Esophagus (tissue), 2 donors: ENCODE data around the gene SLC25A41. TPM values are rescaled to one million over a fixed set of nuclear protein-coding genes. Genes with fewer than 3 reads are reported as not detected.

Source experiments
- H3K27ac ChIP-seq, 2 donors: one replicate each; pipeline ENCODE4 v1.5.1; 2013; ENCODE audit warnings: low read depth in 2 of 2, mild to moderate bottlenecking in 2 of 2, inconsistent platforms in 1 of 2, low read length in 1 of 2, moderate library complexity in 1 of 2
- H3K27me3 ChIP-seq, 2 donors: one replicate each; pipeline ENCODE4 v1.6.1; 2013; ENCODE audit warnings: low read length in 2 of 2, control low read depth in 1 of 2, mild to moderate bottlenecking in 1 of 2; ENCODE audit not compliant: insufficient read depth in 2 of 2, control insufficient read depth in 1 of 2
- H3K36me3 ChIP-seq, 2 donors: one replicate each; pipeline ENCODE4 v1.6.1; 2013; ENCODE audit warnings: low read length in 1 of 2; ENCODE audit not compliant: control insufficient read depth in 2 of 2, insufficient read depth in 2 of 2
- H3K4me1 ChIP-seq, 2 donors: one replicate each; pipeline ENCODE4 v1.6.1; 2013; ENCODE audit warnings: low read length in 1 of 2; ENCODE audit not compliant: control insufficient read depth in 2 of 2, insufficient read depth in 2 of 2
- H3K4me3 ChIP-seq, 2 donors: one replicate each; pipeline ENCODE4 v1.5.1; 2013; ENCODE audit warnings: low read length in 2 of 2, mild to moderate bottlenecking in 2 of 2, low read depth in 1 of 2, moderate library complexity in 1 of 2
- H3K9me3 ChIP-seq, 2 donors: one replicate each; pipeline ENCODE4 v1.6.1; 2013; ENCODE audit warnings: mild to moderate bottlenecking in 2 of 2, low read depth in 1 of 2, low read length in 1 of 2, moderate library complexity in 1 of 2; ENCODE audit not compliant: control insufficient read depth in 2 of 2, insufficient read depth in 1 of 2
- WGBS, 2 donors: extraction: QIAGEN DNeasy Blood & Tissue Kit; methylation state at CpG; one replicate each; pipeline ENCODE4 v1.1.7; 2013; 5-methylcytosine and 5-hydroxymethylcytosine counted together
- polyA plus RNA-seq, 2 donors: library from polyadenylated mRNA; stranded (reverse); fragments of 200-250 nt; gene quantifications; one replicate each; pipeline ENCODE4 v1.2.3, GENCODE V29; 2013
- donor health status: healthy with polysubstance abuse.
- donor health status: Bipolar disorder and iron deficiency.

The SLC25A41 gene
- polyA plus RNA-seq, 2 donors, result 0.36 to 1.4 TPM

DNA sequence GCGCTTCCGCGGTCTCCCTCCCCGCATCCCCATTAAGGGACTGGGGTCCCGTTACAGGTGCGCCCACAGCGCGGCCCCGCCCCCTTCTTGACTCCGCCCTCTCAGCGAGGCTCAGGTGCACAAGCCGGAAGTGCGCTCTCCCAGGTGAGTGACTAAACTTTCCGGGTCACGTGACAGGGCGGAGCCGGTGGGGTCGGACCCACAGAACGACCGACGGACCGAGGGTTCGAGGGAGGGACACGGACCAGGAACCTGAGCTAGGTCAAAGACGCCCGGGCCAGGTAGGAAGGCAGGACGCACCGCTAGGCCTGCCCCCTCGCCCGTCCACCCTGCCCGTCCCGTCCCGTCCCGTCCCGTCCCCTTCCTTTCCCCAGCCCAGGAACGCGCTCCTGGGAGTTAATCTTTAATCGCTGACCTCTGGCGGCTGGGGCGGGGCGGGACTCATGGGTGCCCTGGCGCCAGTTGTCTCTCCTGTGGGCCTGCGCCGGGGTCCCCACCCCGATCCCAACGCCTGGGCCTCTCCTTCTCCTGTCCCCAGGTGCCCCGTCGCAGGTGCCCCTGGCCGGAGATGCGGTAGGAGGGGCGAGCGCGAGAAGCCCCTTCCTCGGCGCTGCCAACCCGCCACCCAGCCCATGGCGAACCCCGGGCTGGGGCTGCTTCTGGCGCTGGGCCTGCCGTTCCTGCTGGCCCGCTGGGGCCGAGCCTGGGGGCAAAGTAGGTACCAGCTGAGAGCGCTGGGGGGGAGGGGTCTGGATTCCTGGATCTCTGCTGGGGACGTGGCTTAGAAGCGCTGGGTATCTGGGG, 30.7 kb upstream of the SLC25A41 start, which contains the start of gene CRB3:
CRB3 (plus strand) TSS at position 202 of the 804 bp plus-strand sequence; CDS start at position 633, 431 bp downstream.
- no peaks in the 10 kb centered on the region for H3K27me3 ChIP-seq
- no peaks in the 10 kb centered on the region for H3K9me3 ChIP-seq
- H3K4me3 ChIP-seq, result peak within 1 kb of the TSS; percentile 81 to 94
- peak within 1 kb of the TSS; percentile 44 to 92 for H3K27ac ChIP-seq
- H3K4me1 ChIP-seq, result peaks cover 2 to 9% of the 10 kb centered on the region in 2 donors
- 5 to 7% methylated on average over 64 to 65 of the region's 65 CpGs for WGBS, 2 donors
- H3K36me3 ChIP-seq, result peaks cover 0 to 20% of the 10 kb centered on the region in 2 donors

DNA sequence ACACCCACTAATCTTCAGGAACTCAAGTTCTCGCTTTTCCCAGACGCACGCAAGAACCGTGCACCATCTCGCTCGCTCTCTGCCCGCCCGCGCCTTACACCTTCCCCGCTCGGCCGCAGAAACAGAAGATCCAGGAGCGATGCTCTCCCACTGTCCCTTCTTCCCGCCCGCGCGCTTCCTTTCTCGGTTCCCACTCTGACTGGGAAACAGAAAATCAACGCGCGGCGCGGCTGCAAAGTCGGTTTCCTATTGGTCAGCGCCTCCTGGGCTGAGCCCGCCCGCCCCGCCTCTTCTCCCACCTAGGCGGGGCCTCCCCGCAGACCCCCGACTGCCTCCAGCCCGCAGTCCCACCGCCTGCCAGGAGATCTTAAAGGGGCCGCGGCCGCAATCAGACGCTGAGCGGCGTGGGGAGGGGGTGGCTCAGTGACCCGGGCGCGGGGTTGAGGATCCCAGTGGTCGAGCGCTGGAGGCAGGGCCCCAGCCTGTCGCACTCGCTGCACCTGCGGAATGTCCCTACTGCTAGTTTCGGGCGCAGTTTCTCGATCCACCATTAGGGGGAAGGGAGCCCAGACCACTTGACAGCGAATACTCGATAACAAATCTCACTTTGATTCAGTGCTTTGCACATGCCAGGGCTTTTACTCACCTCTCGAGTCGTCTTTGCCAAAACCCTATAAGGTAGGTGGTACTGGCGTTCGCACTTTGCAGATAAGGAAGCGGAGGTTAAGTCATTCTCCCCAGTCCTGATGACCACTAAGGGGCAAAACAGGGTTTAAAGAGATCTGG, 26.7 kb upstream of the SLC25A41 start:
- Histone ChIP-seq H3K4me1 (peaks cover 6 to 10% of the 10 kb centered on the region in 2 donors), H3K9me3 (peaks cover 0 to 3% of the 10 kb centered on the region in 2 donors), H3K36me3 (peaks cover 0 to 5% of the 10 kb centered on the region in 2 donors), H3K27me3 (no peaks in the 10 kb centered on the region), H3K4me3 (peak overlapping the region; percentile 66 to 82), H3K27ac (peak overlapping the region; percentile 88 to 98)
- 1% methylated on average over 57 of the region's 57 CpGs for WGBS, 2 donors

DNA sequence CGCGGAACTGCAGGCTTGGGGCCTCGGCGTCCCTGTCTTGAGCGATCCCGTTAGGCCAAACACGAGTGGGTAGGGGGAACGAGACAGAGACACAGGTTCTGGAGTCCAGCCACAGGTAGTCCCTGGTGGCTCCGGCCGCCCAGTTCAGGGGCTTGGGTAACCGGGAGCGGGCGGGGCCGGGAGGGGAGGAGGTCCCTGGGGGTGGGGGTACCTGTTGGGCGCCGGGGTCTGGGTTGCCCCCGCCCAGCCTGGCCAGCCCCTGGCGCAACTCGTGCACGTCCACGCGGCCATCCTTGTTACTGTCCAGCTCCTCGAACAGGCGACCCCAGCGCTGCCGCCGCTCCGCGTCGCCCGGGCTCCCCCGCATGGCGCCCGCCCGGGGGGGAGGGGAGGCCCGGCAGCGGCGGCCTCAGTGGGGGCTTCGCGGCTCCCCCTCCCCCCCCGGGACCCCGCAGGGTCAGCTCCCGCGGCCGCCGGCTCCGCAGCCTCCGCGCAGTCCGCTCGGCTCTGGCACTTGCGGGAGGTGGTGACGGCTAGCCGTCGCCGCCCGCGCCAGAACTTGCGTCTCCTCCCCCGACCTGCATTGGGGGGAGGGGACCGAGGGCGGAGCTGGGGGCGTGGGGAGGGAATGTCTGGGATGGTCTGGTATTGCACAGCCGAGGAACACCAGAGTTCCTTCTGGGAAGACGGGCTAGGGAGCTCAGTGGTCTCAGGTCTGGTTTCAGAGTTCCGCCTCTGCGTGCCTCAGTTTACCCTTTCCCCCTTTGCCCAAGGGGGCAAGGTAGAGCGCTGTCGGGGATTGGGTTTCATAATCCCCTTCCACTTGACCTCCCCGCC, 25.9 kb upstream of the SLC25A41 start, which contains the start of gene SLC25A23:
SLC25A23 (minus strand) TSS at position 531 of the 837 bp plus-strand sequence; CDS start at position 367, 164 bp downstream.
- no peaks in the 10 kb centered on the region for H3K27me3 ChIP-seq
- H3K9me3 ChIP-seq, result peaks cover 0 to 4% of the 10 kb centered on the region in 2 donors
- H3K4me1 ChIP-seq, result peaks cover 6 to 8% of the 10 kb centered on the region in 2 donors
- H3K36me3 ChIP-seq, result peaks cover 3 to 8% of the 10 kb centered on the region in 2 donors
- 2 to 5% methylated on average over 43 to 70 of the region's 70 CpGs for WGBS, 2 donors
- peak within 1 kb of the TSS; percentile 66 to 82 for H3K4me3 ChIP-seq
- H3K27ac ChIP-seq, result peak within 1 kb of the TSS; percentile 88 to 98

DNA sequence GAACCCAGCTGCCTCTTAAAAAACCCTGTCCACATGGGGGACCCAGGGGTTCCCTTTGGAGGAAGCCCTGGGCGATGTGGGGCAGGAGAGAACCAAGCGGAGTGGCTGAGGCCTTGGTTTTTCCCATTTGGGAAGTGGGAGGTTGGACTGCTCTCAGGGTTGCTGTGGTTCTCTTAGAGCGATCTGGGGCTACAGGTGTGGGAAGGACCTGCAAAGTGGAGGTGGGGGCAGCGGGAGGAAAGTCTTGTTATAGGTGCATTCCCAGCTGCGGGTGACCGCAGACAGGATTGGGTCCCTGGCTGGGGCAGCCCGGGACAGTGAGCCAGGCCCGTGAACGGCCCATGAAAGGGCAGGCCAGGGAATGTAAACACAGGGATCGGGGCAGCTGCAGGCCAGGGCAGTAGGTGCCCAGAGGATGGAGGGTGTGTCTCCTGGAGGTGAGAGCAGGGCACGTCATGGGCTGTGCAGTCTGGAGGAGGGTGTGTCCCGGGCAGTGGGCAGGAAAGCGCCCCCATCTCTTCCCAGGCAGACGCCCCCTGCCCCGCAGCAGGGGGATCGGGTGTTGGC, 25.2 kb upstream of the SLC25A41 start:
- Histone ChIP-seq H3K4me1 (peaks cover 4 to 6% of the 10 kb centered on the region in 2 donors), H3K9me3 (peaks cover 2 to 11% of the 10 kb centered on the region in 2 donors), H3K4me3 (peak overlapping the region; percentile 66 to 82), H3K27ac (peak overlapping the region; percentile 88 to 98), H3K27me3 (no peaks in the 10 kb centered on the region), H3K36me3 (peaks cover 9 to 15% of the 10 kb centered on the region in 2 donors)
- WGBS, 2 donors, result 33 to 37% methylated on average over 16 of the region's 16 CpGs

DNA sequence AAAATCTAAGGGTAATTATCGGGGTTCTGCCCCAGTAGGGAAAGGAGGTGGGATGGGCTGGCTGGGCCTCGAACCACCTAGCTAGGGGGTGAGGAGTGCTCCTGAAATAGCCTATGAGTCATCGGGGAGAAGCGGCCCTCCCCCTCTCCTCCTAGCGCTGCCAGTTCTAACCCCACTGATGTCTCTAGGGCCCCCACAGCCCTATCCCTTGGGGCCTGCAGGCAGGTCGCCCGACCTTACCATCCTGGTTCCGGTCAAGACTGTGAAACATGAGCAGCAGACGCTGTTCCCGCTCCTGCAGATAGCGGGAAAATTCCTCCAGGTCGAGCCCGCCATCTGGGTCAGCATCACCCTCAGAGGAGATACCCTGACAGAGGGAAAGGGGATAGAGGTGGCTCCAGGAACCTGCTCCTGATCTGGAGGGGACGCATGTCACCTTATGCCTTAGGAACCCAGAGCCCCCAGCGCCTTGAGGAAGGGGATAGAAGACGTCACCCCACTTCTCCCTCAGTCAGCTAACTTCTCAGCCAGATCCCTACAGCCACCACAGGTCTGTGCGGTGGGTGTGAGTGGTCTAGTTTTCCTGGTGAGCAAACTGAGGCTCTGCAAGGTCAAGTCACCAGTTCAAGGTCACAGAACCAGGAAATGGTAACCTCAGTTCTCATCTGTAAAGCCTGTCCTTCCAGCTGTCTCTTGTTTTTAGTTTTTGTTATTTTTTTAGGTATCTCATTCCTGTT, 24.6 kb upstream of the SLC25A41 start:
- peak overlapping the region; percentile 66 to 82 for H3K4me3 ChIP-seq
- no peaks in the 10 kb centered on the region for H3K27me3 ChIP-seq

DNA sequence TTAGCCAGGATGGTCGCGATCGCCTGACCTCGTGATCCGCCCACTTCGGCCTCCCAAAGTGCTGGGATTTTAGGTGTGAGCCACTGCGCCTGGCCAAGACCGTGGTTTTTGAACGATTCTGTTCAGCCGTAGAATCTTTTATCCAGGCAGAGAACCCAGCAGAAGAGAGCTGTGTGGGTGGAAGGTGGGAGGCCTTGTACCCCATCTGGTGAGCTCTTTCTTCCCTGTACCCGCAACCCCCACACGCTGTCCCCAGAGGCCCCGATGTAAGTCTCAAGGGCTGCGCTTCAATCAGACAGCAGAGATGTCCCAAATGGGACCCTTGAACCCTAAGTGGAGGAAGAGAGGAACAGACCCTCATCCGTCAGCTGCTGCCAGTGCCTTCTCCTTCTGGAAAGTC, 22.4 kb upstream of the SLC25A41 start:
- Histone ChIP-seq H3K9me3 (peaks cover 2 to 12% of the 10 kb centered on the region in 2 donors), H3K27me3 (no peaks in the 10 kb centered on the region), H3K36me3 (peaks cover 17 to 22% of the 10 kb centered on the region in 2 donors), H3K4me1 (peaks cover 4% of the 10 kb centered on the region in 2 donors), H3K4me3 (no peak overlapping the region), H3K27ac (no peak overlapping the region)
- 92 to 95% methylated on average over 15 of the region's 15 CpGs for WGBS, 2 donors

More for the DNA sequence above, 24.6 kb upstream of the SLC25A41 start:
- Histone ChIP-seq H3K27ac (peak overlapping the region; percentile 88 to 98), H3K4me1 (peaks cover 4% of the 10 kb centered on the region in 2 donors), H3K36me3 (peaks cover 13 to 19% of the 10 kb centered on the region in 2 donors), H3K9me3 (peaks cover 2 to 12% of the 10 kb centered on the region in 2 donors)
- 81 to 83% methylated on average over 16 to 17 of the region's 17 CpGs for WGBS, 2 donors

DNA sequence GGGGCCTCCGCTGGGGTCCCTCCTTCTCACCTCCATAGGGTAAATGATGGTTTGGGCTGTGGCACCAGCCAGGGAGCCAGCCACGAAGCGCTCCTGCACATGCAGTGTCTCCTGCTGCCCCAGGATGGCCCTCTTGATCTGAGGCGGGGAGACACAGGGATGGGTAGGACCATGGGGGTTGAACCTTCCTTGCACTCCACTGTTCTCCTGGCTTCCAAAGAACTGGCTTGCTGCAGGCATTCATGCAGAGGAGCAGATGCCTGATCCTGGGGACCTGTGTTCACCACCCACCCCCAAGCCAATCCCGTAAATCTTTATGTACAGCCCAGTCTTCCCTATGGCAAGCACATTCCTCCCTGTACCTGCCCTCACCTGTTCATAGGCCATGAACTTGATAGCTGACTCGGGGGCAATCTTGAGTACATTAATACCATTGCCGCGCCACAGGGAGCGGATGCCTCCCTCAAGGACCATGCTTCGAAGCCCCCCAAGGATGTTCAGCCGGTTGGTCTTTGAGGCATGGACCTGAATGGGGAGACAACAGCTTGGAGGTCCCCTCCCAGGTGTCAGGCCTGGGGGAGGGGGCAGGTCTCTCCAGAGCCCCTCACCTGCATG, 20.5 kb upstream of the SLC25A41 start:
- 98 to 99% methylated on average over 11 of the region's 11 CpGs for WGBS, 2 donors
- no peak overlapping the region for H3K27ac ChIP-seq
- H3K36me3 ChIP-seq, result peaks cover 17 to 25% of the 10 kb centered on the region in 2 donors
- H3K4me3 ChIP-seq, result no peak overlapping the region
- peaks cover 4% of the 10 kb centered on the region in 2 donors for H3K4me1 ChIP-seq
- H3K27me3 ChIP-seq, result no peaks in the 10 kb centered on the region
- peaks cover 2 to 12% of the 10 kb centered on the region in 2 donors for H3K9me3 ChIP-seq

DNA sequence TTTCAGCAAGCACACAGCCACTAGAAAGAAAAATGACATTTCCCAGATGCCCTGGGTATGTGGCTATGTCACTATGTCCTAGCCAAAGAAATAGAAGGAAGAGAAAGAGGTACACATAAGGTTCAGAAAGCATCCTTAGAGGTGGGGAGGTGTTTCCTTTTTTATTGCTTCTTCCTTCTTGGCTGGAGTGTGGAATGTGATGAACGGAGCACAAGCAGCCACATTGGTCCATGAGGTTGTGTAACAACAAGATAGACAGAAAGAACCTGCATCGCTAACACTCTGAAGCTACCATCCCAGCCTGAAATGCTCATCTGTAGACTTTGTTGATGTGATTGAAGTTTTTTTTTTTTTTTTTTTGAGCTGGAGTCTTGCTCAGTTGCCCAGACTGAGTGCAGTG, 19.3 kb upstream of the SLC25A41 start:
- peaks cover 2 to 12% of the 10 kb centered on the region in 2 donors for H3K9me3 ChIP-seq
- 97 to 98% methylated on average over 2 of the region's 2 CpGs for WGBS, 2 donors
- H3K36me3 ChIP-seq, result peaks cover 17 to 23% of the 10 kb centered on the region in 2 donors
- H3K27me3 ChIP-seq, result no peaks in the 10 kb centered on the region
- no peak overlapping the region for H3K27ac ChIP-seq
- H3K4me1 ChIP-seq, result no peaks in the 10 kb centered on the region
- no peak overlapping the region for H3K4me3 ChIP-seq
